ENCODE data around the gene TMEM234. TPM values are rescaled to one million over a fixed set of nuclear protein-coding genes. Genes with fewer than 3 reads are reported as not detected.

Gene TMEM234
- total RNA-seq, 1 donor from 2014 or later, result 35.5 TPM

- Mint-ChIP-seq H3K36me3 (ENCODE audit: low read depth) (peaks cover 11% of the 10 kb centered on the region), H3K4me3 (peak within 1 kb of the TSS; percentile 35), H3K27me3 (no peaks in the 10 kb centered on the region), H3K27ac (peak within 1 kb of the TSS; percentile 24), H3K9me3 (no peaks in the 10 kb centered on the region), H3K4me1 (peaks cover 56% of the 10 kb centered on the region)
- ATAC-seq (ENCODE audit: low read depth), result peak; percentile 9
- TF ChIP-seq CTCF (IDR thresholded peaks at IDR 0.05), result no peak
- ChIA-PET POLR2A (interaction anchor here (1.5 to 4.6 kb wide), 2 partner anchors 12 to 136 kb away, joined by 8 to 18 read pairs; partner anchors contain the start of genes EIF3I, TMEM234 and TMEM39B), CTCF (interaction anchor here (0.7 kb wide), 1 partner anchor 12 kb away, joined by 4 read pairs; no protein-coding TSS in a partner anchor)
- intact Hi-C loops (cut with micrococcal nuclease), result loop anchor here (1.0 kb wide), 1 partner anchor 13 kb away; the partner anchor contains the start of genes EIF3I and TMEM234
- no peak for DNase-seq
Measured at GRCh38 chr1:32208891-32209328, 13.2 kb downstream of the TMEM234 start, which contains the start of gene DCDC2B. DCDC2B (plus strand) TSS chr1:32209089; CDS start chr1:32209094, 5 bp downstream.

GRCh38 chr1:32208469-32208868, 13.7 kb downstream of the TMEM234 start:
- no peak for TF ChIP-seq CTCF (IDR thresholded peaks at IDR 0.05)
- POLR2A ChIA-PET, result interaction anchor here (0.7 to 4.6 kb wide), 3 partner anchors 13 to 135 kb away, joined by 5 to 18 read pairs (median 8); partner anchors contain the start of genes EIF3I, KPNA6, TMEM234 and TMEM39B

GRCh38 chr1:32205401-32206370, 16.5 kb downstream of the TMEM234 start, which contains the start of gene IQCC:
IQCC (plus strand) TSS chr1:32205671; CDS start chr1:32205682, 11 bp downstream.
- Mint-ChIP-seq H3K27ac (peak within 1 kb of the TSS; percentile 41), H3K27me3 (no peaks in the 10 kb centered on the region), H3K4me3 (peak within 1 kb of the TSS; percentile 85), H3K4me1 (peaks cover 74% of the 10 kb centered on the region), H3K36me3 (ENCODE audit: low read depth) (peaks cover 25% of the 10 kb centered on the region), H3K9me3 (no peaks in the 10 kb centered on the region)
- no peak for TF ChIP-seq CTCF (IDR thresholded peaks at IDR 0.05)
- DNase-seq, result peak; percentile 76
- peak; percentile 45 for ATAC-seq (ENCODE audit: low read depth)
- ChIA-PET POLR2A (interaction anchor here (0.5 to 2.0 kb wide), 15 partner anchors 10 to 445 kb away, joined by 3 to 10 read pairs (median 4); partner anchors contain the start of genes BSDC1, HDAC1, MARCKSL1 and RBBP4), CTCF (interaction anchor here (1.2 to 2.7 kb wide), 2 partner anchors 10 to 111 kb away, joined by 3 to 15 read pairs; no protein-coding TSS in a partner anchor)
- intact Hi-C loops (cut with micrococcal nuclease), result loop anchor here (1.0 kb wide), 1 partner anchor 10 kb away; no protein-coding TSS in a partner anchor

More at GRCh38 chr1:32208469-32208868, 13.7 kb downstream of the TMEM234 start:
- Mint-ChIP-seq H3K4me1 (peaks cover 59% of the 10 kb centered on the region), H3K27me3 (no peaks in the 10 kb centered on the region), H3K9me3 (no peaks in the 10 kb centered on the region), H3K4me3 (peak overlapping the region; percentile 35), H3K36me3 (ENCODE audit: low read depth) (peaks cover 15% of the 10 kb centered on the region), H3K27ac (peak overlapping the region; percentile 24)
- DNase-seq, result no peak
- CTCF ChIA-PET, result interaction anchor here (0.7 to 2.7 kb wide), 2 partner anchors 8 to 12 kb away, joined by 4 to 15 read pairs; no protein-coding TSS in a partner anchor
- intact Hi-C loops (cut with micrococcal nuclease), result loop anchor here (1.0 kb wide), 1 partner anchor 14 kb away; the partner anchor contains the start of genes EIF3I and TMEM234
- ATAC-seq (ENCODE audit: low read depth), result peak; percentile 59

GRCh38 chr1:32204943-32205361, 17.2 kb downstream of the TMEM234 start:
- intact Hi-C loops (cut with micrococcal nuclease), result loop anchor here (1.0 to 5.0 kb wide), 2 partner anchors 10 to 87 kb away; partner anchors contain the start of gene HDAC1
- no peaks in the 10 kb centered on the region for H3K9me3 Mint-ChIP-seq
- peaks cover 80% of the 10 kb centered on the region for H3K4me1 Mint-ChIP-seq
- ATAC-seq (ENCODE audit: low read depth) (no peak), DNase-seq (no peak)
- H3K36me3 Mint-ChIP-seq (ENCODE audit: low read depth), result peaks cover 31% of the 10 kb centered on the region
- H3K27me3 Mint-ChIP-seq, result no peaks in the 10 kb centered on the region
- H3K4me3 Mint-ChIP-seq, result peak overlapping the region; percentile 85
- POLR2A ChIA-PET, result interaction anchor here (0.5 to 2.0 kb wide), 9 partner anchors 10 to 189 kb away, joined by 3 to 8 read pairs (median 5); partner anchors contain the start of genes BSDC1 and MARCKSL1
- TF ChIP-seq CTCF (IDR thresholded peaks at IDR 0.05), result no peak
- peak overlapping the region; percentile 24 for H3K27ac Mint-ChIP-seq
- CTCF ChIA-PET, result interaction anchor here (1.0 to 1.2 kb wide), 2 partner anchors 11 to 111 kb away, joined by 3 read pairs; no protein-coding TSS in a partner anchor
